HUDEP-2 (cell line): Measurements from ENCODE around the gene KCNQ2.

Source experiments
- DNase-seq, 76 experiments: peaks; one replicate each; lab custom pipeline; 2025; ENCODE audit not compliant: unreplicated experiment in 76 of 76; lab: John Stamatoyannopoulos, UW

KCNQ2 gene

GRCh38 chr20:63456429-63457284 is 15.8 kb downstream of the KCNQ2 start:
- DNase-seq: no peak

- no peak for DNase-seq
These were observed 16.9 kb downstream of the KCNQ2 start for GRCh38 chr20:63455568-63455859.

GRCh38 chr20:63454731-63455567 is 17.5 kb downstream of the KCNQ2 start:
- DNase-seq: no peak

GRCh38 chr20:63452821-63453523 is 19.5 kb downstream of the KCNQ2 start:
- DNase-seq: no peak

GRCh38 chr20:63452341-63452740 is 20.1 kb downstream of the KCNQ2 start:
- DNase-seq: no peak

GRCh38 chr20:63451821-63452220 is 20.6 kb downstream of the KCNQ2 start:
- DNase-seq: no peak

GRCh38 chr20:63449796-63450730 is 22.4 kb downstream of the KCNQ2 start:
- DNase-seq: no peak

- no peak for DNase-seq
These were observed 23.4 kb downstream of the KCNQ2 start for GRCh38 chr20:63449025-63449424.

- DNase-seq: no peak
These were observed 24.4 kb downstream of the KCNQ2 start for GRCh38 chr20:63448031-63448430.

GRCh38 chr20:63447320-63447719 is 25.1 kb downstream of the KCNQ2 start:
- DNase-seq: no peak

- no peak for DNase-seq
These were observed 26.0 kb downstream of the KCNQ2 start for GRCh38 chr20:63446216-63447024.

GRCh38 chr20:63445075-63445734 is 27.2 kb downstream of the KCNQ2 start:
- DNase-seq: no peak

- DNase-seq: no peak
These were observed 27.9 kb downstream of the KCNQ2 start for GRCh38 chr20:63444548-63444947.

GRCh38 chr20:63443606-63444395 is 28.7 kb downstream of the KCNQ2 start:
- DNase-seq: no peak

- peak in 50 of 76 experiments; percentile 2 to 67 (median 34) for DNase-seq
These were observed 30.4 kb downstream of the KCNQ2 start for GRCh38 chr20:63442100-63442493.

- DNase-seq: no peak
These were observed 31.0 kb downstream of the KCNQ2 start for GRCh38 chr20:63441136-63442099.

GRCh38 chr20:63440366-63440955 is 32.0 kb downstream of the KCNQ2 start:
- DNase-seq: no peak
